MM.1S (cell line): Measurements from ENCODE around the gene LDLRAD4.

Source experiments
- CTCF ChIP-seq: fragments of 300-600 bp; sonication (generic); IDR thresholded peaks from 2 replicates; pipeline ENCODE4 v1.5.1; 2016; ENCODE audit warnings: antibody characterized with exemption, low read length, mixed read lengths
- EZH2phosphoT487 ChIP-seq: fragments of 300-600 bp; sonication (generic); IDR thresholded peaks from 2 replicates; pipeline ENCODE4 v1.6.1; 2018; ENCODE audit warnings: antibody characterized with exemption, low read length

DNA sequence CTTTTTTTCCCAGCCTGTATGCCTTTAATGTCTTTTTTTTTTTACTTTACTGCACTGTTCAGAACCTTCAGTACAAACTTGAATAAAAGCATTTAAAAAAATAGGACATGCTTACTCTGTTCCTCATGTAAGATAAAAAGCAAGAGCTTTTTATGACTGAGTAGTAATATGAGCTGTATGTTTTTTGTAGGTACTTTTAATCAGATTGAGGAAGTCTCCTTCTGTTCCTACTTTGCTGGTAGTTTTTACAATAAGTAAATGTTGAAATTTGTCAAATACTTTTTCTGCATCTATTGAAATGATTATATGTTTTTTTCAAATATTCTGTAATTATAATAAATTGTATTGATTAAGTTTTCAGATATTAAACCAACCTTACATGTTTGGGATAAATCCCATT lies 318.0 kb downstream of the LDLRAD4 start:
- no peak for TF ChIP-seq CTCF
- TF ChIP-seq EZH2phosphoT487 = no peak
